Stimulated activated CD4-positive, alpha-beta T cell treated with anti-CD3 and anti-CD28 coated beads, Interleukin-4, amount 100 ng/mL, for 1 hour (primary cell): ENCODE results near the gene CACNA2D3.

Experiments used
- DNase-seq: peaks from one replicate; pipeline ENCODE4 v3.0.0-alpha.2; 2020

CACNA2D3 gene

DNA sequence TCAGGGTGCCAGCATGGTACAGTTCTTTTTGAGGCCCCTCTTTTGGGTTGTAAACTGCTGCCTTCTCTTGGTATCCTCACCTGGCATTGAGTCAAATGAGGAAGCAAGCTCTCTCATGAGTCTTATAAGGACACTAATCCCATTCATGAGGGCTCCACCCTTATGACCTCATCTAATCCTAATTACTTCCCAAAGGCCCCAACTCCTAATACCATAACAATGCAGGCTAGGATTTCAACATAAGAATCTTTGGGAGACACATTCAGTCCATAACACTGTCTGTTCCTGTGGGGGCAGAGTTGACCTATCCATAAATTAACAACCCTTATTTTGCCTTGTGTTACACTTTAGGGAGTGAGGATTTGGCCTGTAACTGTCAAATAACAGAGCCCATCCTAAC lies 527.2 kb downstream of the CACNA2D3 start:
- no peak for DNase-seq

DNA sequence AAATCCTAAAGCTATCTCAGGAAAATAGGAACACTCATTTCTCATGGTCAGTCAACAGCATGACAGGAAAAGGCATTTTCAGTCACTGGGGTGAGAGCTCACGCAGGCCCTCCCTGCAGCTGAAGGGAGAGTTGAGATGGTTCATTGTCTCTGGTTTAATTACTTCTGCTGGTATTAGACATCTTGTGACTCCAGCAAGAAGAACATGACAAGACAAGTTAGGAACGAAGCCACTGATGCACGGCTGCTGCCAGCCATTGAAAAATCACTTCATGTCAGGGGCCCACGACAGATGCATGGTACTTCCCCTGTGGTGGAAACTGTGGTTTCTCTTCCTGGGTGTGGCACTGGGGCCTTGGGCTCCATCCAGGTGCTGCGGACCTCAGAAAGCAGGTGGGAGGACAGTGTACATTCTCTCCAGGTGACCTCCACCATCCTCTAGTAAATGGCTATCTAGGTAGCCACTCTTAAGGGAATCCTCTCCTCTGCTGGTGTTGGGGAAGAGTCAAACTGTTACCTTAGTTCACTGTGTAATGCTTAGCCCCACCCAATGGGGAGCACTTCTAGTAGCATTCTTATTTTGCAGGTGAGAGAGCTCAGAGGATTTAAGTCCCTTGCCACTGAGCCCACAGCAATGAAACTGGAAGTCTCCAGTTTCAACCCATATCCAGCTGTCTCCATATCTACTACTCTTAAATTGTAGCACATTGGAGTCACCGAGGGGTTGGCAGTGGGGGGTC lies 531.3 kb downstream of the CACNA2D3 start:
- no peak for DNase-seq

DNA sequence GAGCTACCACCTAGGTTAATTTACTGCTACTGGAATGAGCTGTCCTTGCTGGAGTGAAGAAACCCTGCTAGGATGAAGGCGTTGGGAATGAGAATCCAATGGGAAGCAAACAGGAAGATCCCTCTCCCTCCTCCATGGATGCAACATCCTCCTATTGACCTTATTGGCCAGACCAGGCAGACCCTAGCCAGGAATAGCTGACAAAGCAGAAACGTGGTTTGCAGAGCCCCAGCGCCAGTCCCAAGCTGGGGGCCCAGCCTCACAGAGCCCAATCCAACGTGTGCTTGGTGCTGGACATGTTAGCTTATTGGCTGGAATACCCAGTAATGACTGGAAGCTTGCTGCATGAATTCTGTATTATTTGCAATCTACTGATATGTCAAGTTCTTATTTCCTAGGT lies 532.4 kb downstream of the CACNA2D3 start:
- no peak for DNase-seq

DNA sequence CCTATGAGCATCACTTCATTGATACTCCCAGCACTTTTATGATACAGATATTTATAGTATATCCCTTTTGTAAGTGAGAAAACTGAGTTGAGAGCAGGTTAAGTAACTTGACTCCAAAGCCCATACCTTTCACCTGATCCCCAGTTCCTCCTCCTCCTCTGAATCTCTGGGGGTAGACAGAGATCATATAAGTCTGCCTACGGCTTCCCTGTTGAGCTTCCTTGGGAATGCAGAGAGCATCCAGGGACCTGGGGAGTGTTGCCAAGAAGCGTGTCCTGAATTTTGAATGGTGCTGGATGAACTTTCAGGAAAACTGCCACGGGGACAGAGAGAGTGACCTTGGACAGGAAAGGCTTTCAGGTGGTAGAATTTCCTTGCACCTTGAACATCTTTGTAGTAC lies 537.0 kb downstream of the CACNA2D3 start:
- DNase-seq, result no peak

DNA sequence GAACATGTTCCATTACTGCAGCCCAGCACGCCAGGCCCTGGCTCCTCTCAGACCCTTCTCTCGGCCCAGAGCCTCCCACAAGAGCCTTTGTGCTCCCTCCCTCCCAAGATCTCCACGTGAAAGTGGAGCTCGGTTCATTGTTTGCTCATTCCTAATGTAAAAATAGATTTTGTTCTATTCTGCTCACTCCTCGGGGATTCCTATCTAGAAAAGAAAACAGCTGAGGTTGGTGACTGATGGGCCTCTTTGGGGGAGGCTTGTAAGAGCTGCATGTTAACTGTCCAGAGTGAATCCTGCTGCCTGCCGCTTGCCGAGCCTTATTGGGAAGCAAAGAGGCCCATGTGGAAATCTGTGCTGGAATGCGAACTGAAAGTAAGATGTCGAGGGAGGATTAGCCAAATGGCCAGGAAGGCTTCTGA lies 538.4 kb downstream of the CACNA2D3 start:
- DNase-seq, result no peak

DNA sequence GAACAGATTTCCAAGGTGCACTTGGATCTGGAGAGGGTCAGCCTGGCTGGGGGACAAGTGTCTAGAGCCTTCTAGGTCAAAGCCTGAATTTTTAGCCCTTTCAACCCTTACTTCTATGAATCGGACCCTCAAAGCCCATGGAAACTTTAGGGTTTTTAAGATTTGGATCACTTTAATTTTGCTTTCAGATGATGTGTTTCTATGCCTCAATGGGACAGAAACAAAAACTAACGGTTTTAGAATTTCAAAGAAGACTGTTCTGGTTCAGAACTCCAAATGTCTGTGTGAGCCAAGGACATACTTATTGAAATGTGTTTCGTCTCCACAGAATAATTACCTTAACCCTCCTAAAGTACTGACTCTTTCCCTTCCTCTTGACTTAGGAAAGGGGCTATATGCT lies 538.8 kb downstream of the CACNA2D3 start:
- no peak for DNase-seq

DNA sequence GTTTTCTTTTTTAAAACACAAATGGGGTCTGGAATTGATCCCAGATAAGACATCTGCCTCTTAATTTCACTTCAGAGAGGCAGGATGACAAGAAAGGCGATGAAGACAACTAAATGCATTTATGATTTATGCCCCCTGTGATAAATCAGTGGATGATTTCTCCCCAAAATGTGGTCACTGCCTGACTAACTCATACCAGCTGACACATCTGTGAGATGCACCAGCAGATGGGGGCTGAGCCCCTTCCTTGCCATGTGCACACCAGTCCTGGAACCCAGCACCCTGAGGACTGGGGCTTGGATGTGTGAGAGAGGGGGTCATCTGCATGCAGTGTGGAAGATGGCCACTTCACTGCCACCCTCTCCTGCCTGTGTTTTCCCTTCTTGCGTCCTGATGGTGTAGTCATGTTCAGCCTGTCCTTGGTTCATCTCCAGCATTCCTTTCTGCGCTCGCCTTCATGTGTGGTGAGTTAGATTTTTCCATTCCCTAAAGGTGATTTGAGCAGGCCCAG lies 541.2 kb downstream of the CACNA2D3 start:
- no peak for DNase-seq

DNA sequence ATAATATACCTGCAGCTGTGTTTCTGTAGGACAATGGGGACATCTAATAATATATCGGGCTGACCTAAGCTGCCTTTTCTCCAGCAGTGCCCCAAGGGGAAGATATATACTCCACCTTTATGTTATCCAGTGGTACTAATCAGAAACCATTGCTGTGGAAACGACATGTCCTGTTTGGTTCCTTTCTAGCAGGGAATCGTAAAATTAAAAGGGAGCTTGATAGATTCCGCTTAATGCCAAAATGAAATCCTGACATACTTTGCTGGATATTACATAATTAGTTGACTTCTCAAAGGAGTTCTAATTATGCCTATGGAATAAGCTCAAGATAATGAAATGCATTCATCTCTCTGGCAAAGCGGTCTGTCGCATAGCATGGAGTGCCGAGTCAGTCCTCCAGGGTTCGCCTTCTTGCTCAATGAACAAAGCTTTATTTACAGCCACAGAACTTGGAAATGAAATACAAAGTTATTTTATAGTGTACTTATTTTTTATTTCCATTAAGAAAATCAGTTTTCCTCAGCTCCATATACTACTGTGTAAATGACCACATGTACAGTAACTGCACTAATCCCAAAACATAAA lies 542.8 kb downstream of the CACNA2D3 start:
- no peak for DNase-seq

DNA sequence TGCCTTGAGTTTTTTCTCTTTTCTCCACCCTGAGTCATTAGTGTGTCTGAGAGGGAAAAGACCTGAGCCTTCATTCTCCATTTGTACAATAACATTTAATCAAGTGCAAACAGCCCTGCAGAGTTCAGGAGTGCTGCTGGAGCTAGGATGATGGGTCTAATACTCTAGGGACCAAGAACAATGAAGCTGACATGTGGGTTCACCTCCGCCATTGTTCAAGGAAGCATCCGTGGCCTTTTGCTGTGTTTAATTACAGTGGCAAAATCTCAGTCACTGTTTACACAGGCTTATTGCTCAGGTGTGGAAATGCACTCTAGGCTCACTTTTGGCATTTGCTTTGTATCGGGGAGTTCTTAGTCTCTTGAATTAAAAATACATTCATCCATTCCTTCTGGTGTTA lies 545.9 kb downstream of the CACNA2D3 start:
- no peak for DNase-seq

DNA sequence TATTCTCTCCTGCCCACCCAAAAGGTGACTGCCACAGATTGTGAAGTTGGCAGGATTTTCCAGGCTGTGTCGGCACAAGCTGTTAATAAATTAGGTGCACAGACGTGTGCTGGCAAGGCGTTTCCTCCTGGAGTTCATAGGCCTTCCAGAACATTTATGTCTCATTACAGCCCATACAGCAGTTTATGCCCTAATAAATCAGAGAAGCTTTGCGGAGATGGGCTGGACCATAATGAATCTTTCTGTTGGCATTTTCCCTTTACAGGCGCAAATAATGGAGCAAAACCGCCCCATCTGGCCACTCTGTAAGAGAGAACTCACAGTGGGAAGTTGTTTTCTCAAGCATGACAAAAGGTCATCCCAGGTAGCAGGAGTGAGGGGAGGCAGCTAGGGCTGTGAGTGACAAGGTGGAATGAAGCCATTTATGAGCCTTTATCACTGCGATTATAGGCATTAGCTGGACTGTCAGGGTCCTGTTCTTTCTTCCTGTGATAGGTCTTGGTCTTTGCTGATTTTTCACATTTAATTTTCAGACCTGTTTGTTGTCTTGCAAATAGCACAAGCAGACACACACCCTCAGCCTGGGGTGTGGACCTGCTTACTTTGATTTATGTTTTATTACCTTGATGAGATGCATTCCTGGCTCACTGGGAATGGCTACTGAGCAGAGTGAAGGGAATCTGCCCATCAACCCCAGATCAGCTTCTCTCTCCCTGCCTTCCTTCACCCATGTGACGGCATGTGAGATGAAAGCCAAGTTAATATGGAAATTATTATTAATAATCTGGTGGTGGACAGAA lies 548.0 kb downstream of the CACNA2D3 start:
- no peak for DNase-seq

DNA sequence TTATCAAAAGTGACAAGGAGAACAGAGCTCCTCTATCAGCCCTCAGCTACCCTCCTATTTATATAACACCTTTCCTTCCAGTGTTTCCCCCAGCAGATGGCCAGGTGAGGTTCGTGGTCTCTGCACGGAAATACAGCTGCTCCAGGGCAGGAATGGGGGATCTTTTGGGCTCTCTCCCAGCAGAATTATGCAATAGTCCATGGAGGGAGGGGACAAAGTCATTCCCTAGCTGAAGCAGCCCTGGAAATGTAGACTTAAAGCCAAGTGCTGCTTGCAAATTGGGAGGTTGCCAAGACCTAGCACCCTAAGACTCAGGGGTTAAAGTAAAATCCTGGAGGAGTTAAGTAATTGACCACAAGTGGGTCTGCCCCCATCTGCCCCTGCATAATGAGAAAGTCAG lies 549.2 kb downstream of the CACNA2D3 start:
- no peak for DNase-seq

DNA sequence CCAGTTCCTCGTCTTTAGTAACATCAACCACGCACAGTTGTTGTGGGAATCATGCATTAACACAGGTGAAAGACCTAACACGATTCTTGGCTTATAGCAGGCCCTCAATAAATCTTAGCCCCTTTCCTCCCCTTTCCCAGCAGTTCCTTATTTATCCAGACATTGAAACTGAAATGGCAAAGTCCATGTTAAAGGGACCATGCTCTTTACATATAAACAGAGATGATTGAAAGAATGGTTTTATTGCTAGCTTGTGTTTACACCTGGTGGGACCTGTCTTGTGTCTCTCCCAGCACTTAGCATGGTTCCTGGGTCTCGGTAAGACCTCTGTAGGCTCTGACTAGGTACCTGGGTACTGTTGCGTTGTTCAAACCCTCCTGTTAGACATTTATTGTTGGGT lies 553.7 kb downstream of the CACNA2D3 start:
- no peak for DNase-seq

DNA sequence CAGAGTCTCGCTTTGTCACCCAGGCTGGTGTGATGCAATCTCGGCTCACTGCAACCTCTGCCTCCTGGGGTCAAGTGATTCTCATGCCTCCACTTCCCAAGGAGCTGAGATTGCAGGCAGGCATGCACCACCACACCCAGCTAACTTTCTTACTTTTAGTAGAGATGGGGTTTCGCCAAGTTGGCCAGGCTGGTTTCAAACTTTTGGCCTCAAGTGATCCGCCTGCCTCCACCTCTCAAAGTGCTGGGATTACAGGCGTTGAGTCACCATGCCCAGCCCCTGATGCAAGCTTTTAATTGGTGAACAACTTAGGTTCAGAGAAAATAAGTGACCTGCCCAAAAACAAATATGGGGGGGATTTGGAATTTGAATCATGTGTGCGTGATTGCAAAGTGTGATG lies 559.4 kb downstream of the CACNA2D3 start:
- no peak for DNase-seq

DNA sequence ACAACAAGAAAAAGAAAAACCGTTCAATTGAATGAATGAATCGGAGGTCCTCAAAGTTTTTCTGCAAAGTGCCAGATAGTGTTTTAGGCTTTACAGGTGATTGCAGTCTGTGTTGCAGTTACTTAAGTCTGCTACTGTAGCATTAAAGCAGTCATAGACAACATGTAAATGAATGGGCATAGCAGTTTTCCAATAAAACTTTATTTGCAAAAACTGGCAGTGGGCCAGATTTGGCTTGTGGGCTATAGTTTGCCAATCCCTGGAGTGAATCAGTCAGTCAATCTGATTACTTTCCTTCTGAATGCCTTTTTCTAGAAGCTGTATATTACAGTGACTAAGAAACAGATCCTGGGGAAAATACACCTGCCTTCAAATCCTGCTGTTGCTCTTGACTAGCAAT lies 562.9 kb downstream of the CACNA2D3 start:
- no peak for DNase-seq

DNA sequence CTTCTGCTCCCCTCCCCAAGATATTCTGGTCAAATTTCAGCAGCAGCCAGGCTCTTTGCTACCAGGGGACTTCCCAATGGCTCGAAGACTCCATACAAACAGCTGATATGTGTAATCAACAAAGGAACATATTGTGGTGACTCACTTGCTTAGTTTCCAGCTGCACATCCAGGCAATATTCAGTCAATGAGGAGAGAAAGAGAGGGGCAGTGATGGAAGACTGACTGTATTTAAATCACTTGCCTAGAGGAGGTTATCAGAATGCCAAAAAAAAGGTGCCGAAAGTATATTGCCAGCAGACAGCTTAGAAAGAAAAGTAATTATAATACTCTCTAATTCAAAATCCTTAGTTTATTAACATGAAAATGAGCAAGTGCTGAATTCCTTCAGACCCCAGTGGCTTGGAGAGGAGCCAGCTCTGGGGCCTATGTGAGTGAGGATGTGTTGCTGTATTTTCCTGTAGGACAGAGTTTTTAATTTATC lies 569.0 kb downstream of the CACNA2D3 start:
- no peak for DNase-seq

DNA sequence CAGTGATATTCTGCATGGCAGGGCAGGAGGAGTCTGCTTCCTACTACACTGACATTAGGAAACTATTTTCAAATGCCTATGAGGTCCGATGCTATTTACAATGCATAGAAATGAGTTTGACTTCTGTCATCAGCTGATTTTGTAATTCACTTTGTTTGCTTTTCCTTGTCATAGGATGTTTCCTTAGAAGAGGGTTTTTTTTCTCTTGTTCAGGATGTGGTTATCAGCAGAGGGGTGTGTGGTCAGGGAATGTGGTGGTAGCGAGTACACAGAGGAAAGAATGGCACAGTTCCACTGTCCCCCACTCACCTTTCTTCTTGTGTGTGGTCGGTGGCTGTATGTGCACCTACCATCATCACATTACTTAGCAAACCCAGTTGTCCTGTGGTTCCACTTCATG lies 574.0 kb downstream of the CACNA2D3 start:
- DNase-seq, result no peak

DNA sequence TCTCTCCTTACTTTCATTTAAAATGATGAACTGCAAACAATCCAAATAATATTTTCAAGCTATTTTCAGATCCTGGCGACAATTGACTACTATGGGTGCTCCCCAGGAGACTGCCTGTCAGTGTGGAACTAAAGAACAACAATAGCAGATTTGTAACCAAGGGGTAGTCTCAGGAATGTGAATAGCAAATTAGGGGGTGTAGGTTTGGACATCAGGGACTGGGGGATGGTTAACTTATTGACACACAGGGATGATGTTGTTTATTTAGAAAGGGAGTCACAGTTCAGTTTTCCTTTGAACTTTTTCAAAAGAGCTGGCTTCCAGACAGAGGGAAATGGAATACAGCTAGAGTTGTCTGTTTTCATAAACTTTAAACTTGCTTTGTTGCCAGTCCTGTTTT lies 575.7 kb downstream of the CACNA2D3 start:
- no peak for DNase-seq

DNA sequence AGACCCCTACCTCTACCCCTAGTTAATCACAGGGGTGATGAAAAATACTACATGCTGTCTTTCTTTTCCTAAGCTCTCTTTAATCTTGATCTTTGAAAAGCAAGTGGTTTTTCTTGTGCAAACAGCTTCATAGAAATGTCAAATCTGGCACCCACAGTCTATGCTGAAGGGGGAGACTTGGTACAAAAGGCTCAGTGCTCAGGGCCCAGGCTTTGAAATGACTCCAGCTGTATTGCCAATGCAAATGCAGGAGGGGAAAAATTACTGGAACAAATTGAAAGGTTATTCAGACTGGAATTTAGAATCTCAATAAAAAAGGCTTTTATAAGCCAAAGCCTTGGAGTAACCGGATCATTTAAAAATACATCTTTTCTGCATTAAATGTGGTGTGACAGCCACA lies 581.6 kb downstream of the CACNA2D3 start:
- no peak for DNase-seq

DNA sequence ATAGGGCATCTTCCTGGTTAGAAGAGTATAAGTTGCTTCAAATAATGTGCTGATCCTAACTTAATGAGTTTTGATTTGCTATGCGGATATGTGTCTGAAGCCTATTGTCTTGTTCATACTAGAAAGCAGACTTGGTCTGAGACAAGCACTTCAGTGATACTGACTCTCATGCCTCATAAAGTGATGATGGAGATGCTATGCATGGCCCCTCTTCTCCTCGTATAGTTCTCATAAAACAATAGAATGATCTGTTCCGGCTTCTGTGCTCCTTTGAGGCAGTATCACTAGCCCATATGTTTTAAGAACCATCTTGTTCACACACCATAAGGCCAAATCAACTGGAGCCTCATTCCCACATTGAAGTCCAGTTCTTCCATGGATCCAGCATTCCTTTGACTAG lies 583.4 kb downstream of the CACNA2D3 start:
- DNase-seq, result no peak

DNA sequence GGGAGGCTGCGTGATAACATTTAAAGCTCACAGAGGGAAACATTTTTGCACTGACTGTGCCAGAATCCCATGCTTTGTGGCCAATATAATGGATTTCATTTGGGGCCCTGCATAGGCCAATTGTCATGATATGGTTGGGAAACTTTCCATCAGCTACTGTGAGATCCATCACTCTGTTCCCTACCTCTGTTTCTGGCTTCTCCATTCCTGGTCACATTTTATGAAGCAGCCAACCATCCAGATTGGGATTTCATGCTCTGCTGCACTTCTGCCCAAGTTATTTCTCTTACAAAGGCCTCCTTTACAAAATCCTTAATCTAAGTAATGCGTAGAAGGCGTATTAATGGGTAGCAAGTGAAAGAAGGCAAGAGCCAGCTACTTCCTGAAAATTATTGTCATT lies 584.4 kb downstream of the CACNA2D3 start:
- no peak for DNase-seq

DNA sequence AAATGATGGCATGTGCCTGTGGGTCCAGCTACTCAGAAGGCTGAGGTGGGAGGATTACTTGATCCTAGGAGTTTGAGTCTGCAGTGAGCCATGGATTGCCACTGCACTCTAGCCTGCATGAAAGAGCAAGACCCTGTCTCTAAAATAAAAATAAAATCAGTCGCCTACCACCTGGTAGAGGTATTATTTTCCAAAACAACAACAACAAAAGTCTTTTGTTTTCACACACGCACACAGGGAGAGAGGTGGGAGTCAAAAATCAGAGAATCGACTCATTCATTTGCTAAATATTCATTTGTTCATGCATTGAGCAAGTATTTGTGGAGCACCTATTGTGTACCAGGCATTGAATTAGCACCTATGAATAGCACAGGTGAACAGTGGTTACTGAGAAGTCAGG lies 587.4 kb downstream of the CACNA2D3 start:
- no peak for DNase-seq

DNA sequence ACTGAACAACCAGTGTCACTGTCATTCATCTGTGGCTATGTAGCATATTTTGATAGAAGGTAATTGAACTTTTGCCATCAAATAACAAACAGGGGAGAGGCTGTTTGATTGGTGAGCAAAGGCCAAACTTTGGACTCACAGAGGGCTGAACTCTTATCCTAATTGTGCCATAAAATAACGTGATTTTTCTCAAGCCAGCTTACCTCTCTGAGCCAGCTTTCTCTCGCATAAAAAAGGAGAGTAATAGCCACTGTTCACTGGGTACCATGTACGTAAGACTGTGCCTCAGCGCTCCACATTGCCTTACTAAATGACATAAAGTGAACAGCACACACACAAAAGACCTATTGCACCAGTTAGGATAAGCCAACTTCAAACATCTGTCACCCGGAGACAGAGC lies 588.6 kb downstream of the CACNA2D3 start:
- no peak for DNase-seq

DNA sequence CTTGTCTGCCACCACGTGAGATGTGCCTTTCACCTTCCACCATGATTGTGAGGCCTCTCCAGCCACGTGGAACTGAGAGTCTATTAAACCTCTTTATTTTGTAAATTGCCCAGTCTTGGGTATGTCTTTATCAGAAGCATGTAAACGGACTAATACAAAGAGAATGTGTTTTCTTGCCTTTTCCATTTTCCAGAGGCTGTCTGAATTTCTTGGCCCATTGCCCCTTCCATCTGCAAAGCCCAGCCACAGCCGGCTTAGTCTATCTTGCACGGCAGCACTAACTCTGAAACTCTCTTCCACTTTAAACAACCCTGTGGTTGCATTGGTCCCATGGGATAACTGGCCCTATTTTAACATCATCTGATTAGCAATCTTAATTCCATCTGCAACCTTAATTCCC lies 590.2 kb downstream of the CACNA2D3 start:
- DNase-seq, result no peak

DNA sequence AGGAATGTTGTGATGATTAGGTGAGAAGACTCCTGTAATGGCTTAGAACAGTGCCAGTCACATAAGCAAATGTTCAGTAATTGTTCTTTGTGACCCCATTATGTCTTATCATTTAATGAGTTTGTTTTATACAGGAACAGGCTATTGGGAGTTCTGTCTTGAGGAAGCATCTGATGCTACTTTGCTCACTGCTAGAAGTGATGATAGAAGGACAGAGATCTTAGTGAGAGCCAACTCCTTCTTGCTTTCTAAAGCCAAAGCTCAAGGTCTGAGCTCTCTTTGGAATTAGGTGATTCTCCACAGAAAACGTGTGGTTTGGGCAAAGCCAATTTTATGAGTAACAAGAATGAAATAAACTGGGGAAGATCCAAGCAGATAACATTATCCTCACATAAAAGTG lies 590.7 kb downstream of the CACNA2D3 start:
- no peak for DNase-seq
